GM18517 (cell line): Measurements from ENCODE around the gene TARBP2.

Experiments
- ATAC-seq: cut with Tn5 transposase; IDR thresholded peaks from one replicate; pipeline ENCODE4 v1.9.1; 2021; ENCODE audit warnings: mild to moderate bottlenecking, moderate library complexity; ENCODE audit not compliant: unreplicated experiment

Gene TARBP2, protein sequence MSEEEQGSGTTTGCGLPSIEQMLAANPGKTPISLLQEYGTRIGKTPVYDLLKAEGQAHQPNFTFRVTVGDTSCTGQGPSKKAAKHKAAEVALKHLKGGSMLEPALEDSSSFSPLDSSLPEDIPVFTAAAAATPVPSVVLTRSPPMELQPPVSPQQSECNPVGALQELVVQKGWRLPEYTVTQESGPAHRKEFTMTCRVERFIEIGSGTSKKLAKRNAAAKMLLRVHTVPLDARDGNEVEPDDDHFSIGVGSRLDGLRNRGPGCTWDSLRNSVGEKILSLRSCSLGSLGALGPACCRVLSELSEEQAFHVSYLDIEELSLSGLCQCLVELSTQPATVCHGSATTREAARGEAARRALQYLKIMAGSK

DNA sequence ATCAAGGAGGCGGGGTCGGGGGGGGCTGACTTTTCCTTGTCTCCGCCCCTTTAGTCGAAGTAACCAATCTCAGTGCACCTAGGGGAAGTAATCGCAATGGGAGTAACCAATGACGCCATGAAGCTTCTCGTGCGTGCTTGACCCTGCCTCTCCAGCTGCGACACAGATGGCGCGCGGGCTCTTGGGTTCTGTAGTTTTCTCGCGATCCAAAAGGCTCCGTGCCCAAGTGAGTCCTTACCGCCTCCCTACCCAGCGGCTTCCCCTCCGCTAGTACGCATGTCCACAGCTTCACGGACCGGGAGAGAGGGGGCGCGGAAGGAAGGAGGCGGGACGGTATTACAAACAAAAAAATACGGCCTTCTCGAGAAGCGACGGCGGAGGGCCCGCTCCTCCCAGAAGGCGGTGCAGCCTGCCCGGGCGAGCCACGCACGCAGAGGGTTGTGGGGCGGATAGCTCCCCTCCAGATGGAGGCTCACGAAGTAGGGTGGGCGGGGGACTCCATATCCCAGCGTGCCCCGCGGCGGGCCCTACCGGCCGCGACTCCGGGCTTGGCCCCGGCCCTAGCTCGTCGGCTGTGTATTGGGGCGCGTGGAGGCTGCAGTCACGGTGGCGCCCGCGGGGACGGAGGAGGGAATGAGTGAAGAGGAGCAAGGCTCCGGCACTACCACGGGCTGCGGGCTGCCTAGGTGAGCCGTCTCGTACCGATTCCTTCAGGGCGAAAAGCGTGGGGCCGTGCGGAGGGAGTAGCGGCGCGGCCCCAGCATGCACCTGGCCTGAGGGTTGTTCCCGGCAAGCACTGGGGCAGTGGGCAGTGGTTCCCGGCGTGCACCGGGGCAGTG is at the start of gene TARBP2:
Gene TARBP2, plus strand, starts transcription at position 508 of the 839 bp plus-strand sequence. Its CDS starts 126 bp downstream, at position 634.
- ATAC-seq, result peak; percentile 81

- ATAC-seq, result peak; percentile 96
Observed at GRCh38 chr12:53451661-53452158, 49.4 kb upstream of the TARBP2 start, which contains the start of gene PCBP2. Gene PCBP2 (plus strand): TSS chr12:53452102. CDS start chr12:53454801, 2,699 bp downstream.

GRCh38 chr12:53452159-53453077 is 48.7 kb upstream of the TARBP2 start:
- no peak for ATAC-seq

DNA sequence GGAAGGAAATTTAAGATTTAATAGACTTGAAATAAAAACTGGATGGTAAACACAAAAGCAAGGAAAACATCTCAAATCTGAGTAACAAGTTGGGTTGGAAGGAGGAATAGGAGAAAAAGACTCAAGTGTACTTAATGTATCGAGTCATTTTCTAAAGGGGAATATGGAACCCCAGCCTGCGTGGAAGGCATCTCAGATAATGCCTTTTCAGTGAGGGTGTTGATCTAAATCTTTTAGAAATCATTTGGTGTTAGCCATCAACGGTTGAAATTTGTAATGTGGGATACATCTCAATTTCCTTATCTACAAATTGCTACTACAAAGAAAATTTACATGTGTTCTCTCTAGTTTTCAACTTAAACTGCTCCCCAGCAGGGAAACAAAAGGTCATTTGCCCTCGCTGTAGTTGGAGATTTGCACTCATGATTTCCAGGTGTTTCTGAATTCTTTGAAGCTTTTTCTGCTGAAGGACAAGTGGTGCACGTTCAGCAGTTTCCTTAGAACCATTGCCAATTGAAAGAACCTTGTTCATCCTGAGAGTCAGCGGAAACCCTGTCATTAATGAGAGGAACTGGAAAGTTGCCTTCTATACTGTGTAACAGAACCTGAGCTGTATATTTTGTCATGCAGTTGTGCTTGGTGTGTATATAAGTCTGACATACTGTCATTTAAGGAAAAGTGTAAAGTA is 47.0 kb upstream of the TARBP2 start:
- no peak for ATAC-seq

- no peak for ATAC-seq
Observed at GRCh38 chr12:53454707-53455106, 46.4 kb upstream of the TARBP2 start.

- ATAC-seq, result no peak
Observed at GRCh38 chr12:53456654-53457366, 44.3 kb upstream of the TARBP2 start.

- ATAC-seq, result no peak
Observed at GRCh38 chr12:53459097-53459496, 42.0 kb upstream of the TARBP2 start.

DNA sequence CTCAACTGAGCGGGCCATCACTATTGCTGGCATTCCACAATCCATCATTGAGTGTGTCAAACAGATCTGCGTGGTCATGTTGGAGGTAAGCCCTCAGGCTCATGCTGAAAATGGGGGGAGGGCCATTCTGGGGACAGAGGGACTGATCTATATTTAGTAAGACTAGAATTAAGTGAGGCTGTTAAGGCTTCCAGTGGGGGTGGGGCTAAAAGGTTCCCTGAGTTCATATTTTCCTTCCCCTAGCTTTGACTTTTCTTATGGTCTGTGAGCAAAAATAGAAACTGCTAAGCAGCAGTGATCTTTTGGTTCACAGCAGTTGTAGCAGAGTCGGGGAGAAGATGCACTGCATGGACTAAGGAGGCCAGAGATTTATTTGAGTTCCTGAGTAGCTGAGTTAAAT is 40.0 kb upstream of the TARBP2 start:
- ATAC-seq, result no peak

DNA sequence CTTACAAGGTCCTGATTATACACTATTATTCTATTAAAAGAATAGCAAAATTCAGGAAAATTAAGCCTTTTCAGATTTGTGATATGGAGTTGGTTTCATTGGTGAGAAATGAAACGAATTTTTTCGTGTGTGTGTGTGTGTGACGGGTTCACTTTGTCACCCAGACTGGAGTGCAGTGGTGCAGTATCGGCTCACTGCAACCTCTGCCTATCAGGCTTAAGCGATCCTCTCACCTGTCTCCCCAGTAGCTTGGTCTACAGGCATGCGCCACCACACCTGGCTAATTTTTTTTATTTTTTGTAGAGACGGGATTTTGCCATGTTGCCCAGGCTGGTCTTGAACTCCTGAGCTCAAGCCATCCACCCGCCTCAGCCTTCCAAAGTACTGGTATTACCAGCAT is 39.5 kb upstream of the TARBP2 start:
- no peak for ATAC-seq

GRCh38 chr12:53462935-53463334 is 38.1 kb upstream of the TARBP2 start:
- no peak for ATAC-seq

GRCh38 chr12:53463802-53464560 is 37.1 kb upstream of the TARBP2 start:
- no peak for ATAC-seq

DNA sequence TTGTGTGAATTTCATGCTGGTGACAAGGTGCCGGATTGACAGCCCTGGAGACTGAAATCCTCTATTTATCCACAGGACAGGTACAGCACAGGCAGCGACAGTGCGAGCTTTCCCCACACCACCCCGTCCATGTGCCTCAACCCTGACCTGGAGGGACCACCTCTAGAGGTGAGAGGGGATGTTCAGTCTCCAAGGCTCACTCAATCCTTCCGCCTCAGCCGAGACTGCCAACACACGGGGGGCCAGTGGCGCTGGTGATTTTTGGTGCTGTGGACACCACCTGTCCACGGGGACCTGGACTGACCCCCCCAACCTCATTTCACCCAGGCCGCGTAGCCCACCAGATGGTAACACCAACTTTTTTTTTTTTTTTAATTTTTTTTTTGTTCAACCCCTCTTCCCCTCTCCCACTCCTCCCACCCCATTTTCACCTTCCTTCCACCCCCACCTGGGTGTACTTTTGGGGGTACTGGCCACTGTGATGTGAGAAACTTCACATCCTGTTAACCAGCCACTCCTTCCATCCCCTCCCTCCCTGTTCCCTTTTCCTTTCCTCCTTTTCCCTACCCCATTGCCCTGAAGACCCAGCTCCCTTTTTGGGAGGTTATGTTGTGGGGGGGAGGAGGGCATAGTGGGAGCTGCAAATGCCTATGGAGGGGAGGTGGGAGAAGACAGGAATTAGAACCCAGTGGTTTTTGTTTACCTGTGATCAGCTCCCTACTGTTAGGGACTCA is 36.2 kb upstream of the TARBP2 start:
- no peak for ATAC-seq

DNA sequence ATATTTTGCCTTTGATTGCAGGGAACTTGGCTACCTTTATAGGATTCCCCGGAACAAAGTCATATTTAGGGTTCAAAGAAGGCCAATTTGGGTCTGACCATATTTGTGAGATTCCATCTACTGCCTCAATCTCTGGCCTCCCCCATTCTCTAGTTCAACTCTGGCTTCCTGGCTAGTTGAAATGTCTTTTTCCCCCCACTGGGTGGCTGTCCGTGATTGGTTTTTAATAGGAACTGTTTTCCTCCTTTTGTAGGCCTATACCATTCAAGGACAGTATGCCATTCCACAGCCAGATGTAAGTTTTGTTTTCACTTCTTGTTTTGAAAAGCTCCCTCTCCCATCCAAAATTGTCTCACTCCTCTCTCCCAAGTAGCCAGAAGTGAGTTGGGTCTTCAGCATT is 35.4 kb upstream of the TARBP2 start:
- ATAC-seq, result no peak

DNA sequence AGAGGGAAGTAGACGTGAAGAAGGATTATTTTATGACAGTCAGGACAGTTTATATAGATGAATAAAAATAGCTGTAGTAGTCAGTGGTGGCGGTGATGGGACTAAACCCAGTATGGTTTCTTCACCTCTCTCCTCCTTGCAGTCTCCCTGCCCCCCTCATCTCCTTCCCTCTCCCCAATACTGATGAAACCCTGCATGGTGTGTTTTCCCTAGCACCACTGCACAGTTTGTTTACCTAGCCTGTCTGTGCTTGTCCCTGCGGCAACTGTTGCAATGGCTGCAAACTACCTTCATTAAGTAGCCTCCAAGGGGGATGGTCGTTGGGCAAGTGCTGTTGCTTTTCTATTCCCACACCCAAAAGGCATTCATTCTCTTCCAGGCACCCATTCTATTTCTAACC is 34.4 kb upstream of the TARBP2 start:
- ATAC-seq, result no peak

DNA sequence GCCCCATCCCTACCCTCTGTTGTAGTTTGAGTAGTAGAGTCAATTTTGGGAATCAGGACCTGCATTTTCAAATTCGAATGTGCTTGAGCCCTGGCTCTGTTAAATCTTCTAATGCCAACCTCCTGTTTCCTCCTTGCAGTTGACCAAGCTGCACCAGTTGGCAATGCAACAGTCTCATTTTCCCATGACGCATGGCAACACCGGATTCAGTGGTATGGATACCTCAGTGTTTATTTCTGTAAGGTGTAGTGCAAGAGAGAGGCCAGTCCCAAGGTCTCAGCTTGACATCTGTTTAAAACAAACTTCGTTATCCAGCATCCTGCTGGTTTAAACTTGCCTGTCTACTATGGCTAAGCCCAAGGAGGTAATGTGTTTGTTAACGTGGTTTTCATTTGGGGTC is 34.0 kb upstream of the TARBP2 start:
- no peak for ATAC-seq

DNA sequence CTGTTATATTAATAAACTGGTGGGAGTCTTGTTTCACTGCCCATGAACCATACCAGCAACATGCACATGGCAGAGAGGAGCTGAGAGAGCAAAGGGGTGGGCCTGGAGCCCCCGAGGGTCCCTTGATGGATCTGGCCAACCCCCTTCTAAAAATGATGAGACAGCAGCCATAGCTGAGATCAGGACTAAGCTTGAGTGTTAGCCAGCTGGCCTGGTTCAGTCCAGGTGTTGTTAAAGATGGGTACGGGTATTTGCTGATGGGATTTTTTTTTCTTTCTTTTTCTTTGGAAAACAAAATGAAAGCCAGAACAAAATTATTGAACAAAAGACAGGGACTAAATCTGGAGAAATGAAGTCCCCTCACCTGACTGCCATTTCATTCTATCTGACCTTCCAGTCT is 33.2 kb upstream of the TARBP2 start:
- ATAC-seq, result no peak

DNA sequence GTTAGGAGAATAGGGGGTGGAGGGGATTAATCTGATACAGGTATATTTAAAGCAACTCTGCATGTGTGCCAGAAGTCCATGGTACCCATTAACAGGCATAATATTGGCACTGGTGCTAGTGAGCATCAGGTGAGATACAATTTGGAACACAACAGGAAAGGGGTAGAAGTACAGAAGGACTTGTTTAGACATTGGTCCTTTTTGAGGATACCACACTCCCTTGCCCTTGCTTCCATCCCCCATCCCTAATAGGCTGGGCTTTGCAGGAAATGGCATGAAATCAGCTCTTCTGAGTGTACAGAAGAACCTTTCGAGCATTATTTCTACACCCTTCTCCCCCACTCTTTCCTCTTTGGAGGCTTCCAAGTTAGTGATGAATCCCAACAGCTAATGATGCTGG is 32.8 kb upstream of the TARBP2 start:
- no peak for ATAC-seq

DNA sequence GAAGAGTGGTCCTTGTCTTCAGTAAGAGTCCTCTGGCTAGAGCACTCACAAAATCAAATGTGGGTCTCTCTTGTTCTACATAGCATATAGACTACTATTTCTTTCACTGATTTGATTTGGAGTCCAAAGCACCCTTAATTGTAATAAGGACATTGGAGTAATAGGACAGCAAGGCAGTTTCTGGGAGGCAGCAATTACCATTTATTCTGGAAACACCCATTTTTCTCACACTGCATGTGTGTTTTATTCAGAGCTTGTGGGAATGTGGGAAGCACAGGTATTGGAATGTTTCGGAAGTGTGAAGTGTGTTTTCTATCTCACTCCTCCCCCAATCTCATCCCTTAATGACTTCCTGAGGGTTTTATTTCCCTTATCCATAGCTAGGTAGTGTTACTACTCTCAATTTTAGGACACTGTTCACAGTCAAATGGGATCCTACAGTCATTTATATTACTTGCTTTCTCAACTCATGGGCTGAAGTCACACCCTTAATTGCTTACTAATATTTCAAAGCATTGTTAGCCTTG is 29.0 kb upstream of the TARBP2 start:
- ATAC-seq, result no peak
